ENCODE data around the gene ELP5. TPM values are rescaled to one million over a fixed set of nuclear protein-coding genes. Genes with fewer than 3 reads are reported as not detected.
A peak's percentile ranks its signal among the peaks of the same experiment; 100 is the strongest.

The ELP5 gene
- total and polyA plus RNA-seq, 2 of the 4 experiments (the other 2 are of a cell fraction) = 39.3 to 46.6 TPM

GRCh38 chr17:7222093-7222971 is 29.7 kb upstream of the ELP5 start:
- peaks cover 32% of the 10 kb centered on the region for H4K20me1 ChIP-seq (ENCODE audit: insufficient read depth, low read length)
- POLR2A ChIA-PET (ENCODE audit: unreplicated experiment) = interaction anchor here (1.5 kb wide), 1 partner anchor 12 kb away, joined by 4 read pairs; the partner anchor contains the start of gene DVL2
- TF ChIP-seq ELK1 (IDR thresholded peaks at IDR 0.05; ENCODE audit: borderline replicate concordance, low read depth, low read length) (no peak), CHD1 (IDR thresholded peaks at IDR 0.05; ENCODE audit: low read depth, low read length) (no peak), SMC3 (IDR thresholded peaks at IDR 0.05; ENCODE audit: low read depth, low read length) (no peak), RFX5 (IDR thresholded peaks at IDR 0.05; ENCODE audit: low read depth, low read length) (no peak), MAZ (IDR thresholded peaks at IDR 0.05; ENCODE audit: borderline replicate concordance, low read depth, low read length) (no peak), POLR2A (IDR thresholded peaks at IDR 0.05; ENCODE audit: low read depth, low read length) (no peak), BHLHE40 (IDR thresholded peaks at IDR 0.05; ENCODE audit: low read depth, low read length) (no peak), CTCF (conservative IDR thresholded peaks at IDR 0.05; ENCODE audit: low read depth, low read length) (no peak), RCOR1 (IDR thresholded peaks at IDR 0.05; ENCODE audit: insufficient replicate concordance, low read length) (no peak), FOS (IDR thresholded peaks at IDR 0.05; ENCODE audit: low read depth, low read length) (no peak), MXI1 (IDR thresholded peaks at IDR 0.05; ENCODE audit: borderline replicate concordance, low read depth, low read length) (no peak), USF2 (IDR thresholded peaks at IDR 0.05; ENCODE audit: low read depth, low read length) (no peak), MAFK (IDR thresholded peaks at IDR 0.05; ENCODE audit: low read depth, low read length) (no peak), CEBPB (IDR thresholded peaks at IDR 0.05; ENCODE audit: low read depth, low read length) (no peak)

More at GRCh38 chr17:7222093-7222971, 29.7 kb upstream of the ELP5 start:
- no peaks in the 10 kb centered on the region for H3K9me3 ChIP-seq (ENCODE audit: control insufficient read depth, insufficient read depth, low read length)
- dilution Hi-C loops (cut with HindIII; ENCODE audit: low sequenced_read_pairs, unreplicated experiment) (no loop called here), in situ Hi-C loops (cut with MboI; ENCODE audit: low sequenced_read_pairs) (no loop called here), intact Hi-C loops (cut with micrococcal nuclease) (no loop called here)
- H3K4me2 ChIP-seq (ENCODE audit: low read depth, low read length) = no peak overlapping the region
- H3K27me3 ChIP-seq (ENCODE audit: control insufficient read depth, insufficient read depth, low read length) = no peaks in the 10 kb centered on the region
- peaks cover 14% of the 10 kb centered on the region for H3K4me1 ChIP-seq (ENCODE audit: control insufficient read depth, insufficient read depth, low read length)
- no peak overlapping the region for H2BK15ac ChIP-seq (ENCODE audit: low read depth, low read length)
- H4K8ac ChIP-seq (ENCODE audit: low read depth in 2 of 2, low read length in 2 of 2) = peak overlapping the region in 1 of 2 experiments; percentile 14; a peak in 1 of 4 replicates
- no peak overlapping the region for H4K5ac ChIP-seq (ENCODE audit: low read depth, low read length)
- peaks cover 61% of the 10 kb centered on the region for H3K36me3 ChIP-seq (ENCODE audit: control insufficient read depth, insufficient read depth, low read length)
- no peak overlapping the region; the same call in 1 of the 2 replicates for H2AK5ac ChIP-seq (ENCODE audit: low read depth, low read length)
- no peak overlapping the region for H3K4me3 ChIP-seq (ENCODE audit: insufficient read depth, low read depth, low read length)
- H3K9ac ChIP-seq (ENCODE audit: low read depth, low read length) = no peak overlapping the region
- 0 out of 2 replicates have a peak overlapping the region, but pooled peaks have one; percentile 33 for H3K23ac ChIP-seq (ENCODE audit: low read depth, low read length)
- no peak overlapping the region for H4K91ac ChIP-seq (ENCODE audit: insufficient read depth, low read depth, low read length)
- no peak for ATAC-seq (ENCODE audit: low read depth)
- WGBS, 2 experiments (ENCODE audit: extremely low coverage in 2 of 2, insufficient read length in 1 of 2) = 90% methylated on average over 3 of the region's 15 CpGs; no CpG with 5 or more reads in 1 of the 2 experiments
- no peak overlapping the region for H3K4ac ChIP-seq (ENCODE audit: low read depth, low read length)
- DNase-seq = no peak
- H3K14ac ChIP-seq (replicated peaks; ENCODE audit: low read depth, low read length) = no peak overlapping the region
- CTCF ChIA-PET = no interaction called here
- H3K79me1 ChIP-seq (ENCODE audit: low read depth in 1 of 2, low read length in 2 of 2) = peaks cover 8 to 75% of the 10 kb centered on the region in 2 experiments
- H3K56ac ChIP-seq (ENCODE audit: extremely low read depth, insufficient read depth, low read length) = no peak overlapping the region
- no peak overlapping the region for H2AFZ ChIP-seq (replicated peaks; ENCODE audit: low read length, poor library complexity)
- H2BK120ac ChIP-seq (ENCODE audit: low read depth, low read length) = no peak overlapping the region
- no peak overlapping the region for H2BK20ac ChIP-seq (ENCODE audit: low read depth, low read length)
- H2AK9ac ChIP-seq (replicated peaks; ENCODE audit: low read depth, low read length, poor library complexity) = peak overlapping the region; percentile 52
- H3K18ac ChIP-seq (ENCODE audit: low read depth, low read length) = no peak overlapping the region
- peaks cover 13% of the 10 kb centered on the region; the same call in 1 of the 2 replicates for H3K9me1 ChIP-seq (ENCODE audit: insufficient read depth, low read length)
- H2BK5ac ChIP-seq (ENCODE audit: low read depth, low read length, poor library complexity, severe bottlenecking) = no peak overlapping the region
- BruUV-seq (replicated peaks) = no TSS peak
- no peak overlapping the region for H3K27ac ChIP-seq (ENCODE audit: insufficient read depth, low read length)
